K562 (cell line): ENCODE data around the gene WIF1. TPM values are rescaled to one million over a fixed set of nuclear protein-coding genes. Genes with fewer than 3 reads are reported as not detected.

Experiments used
- BRF1 ChIP-seq: IDR thresholded peaks from 3 replicates; pipeline ENCODE4 v1.6.1; 2011; ENCODE audit warnings: borderline replicate concordance, mild to moderate bottlenecking; ENCODE audit not compliant: insufficient read length; ENCODE audit errors: extremely low read depth
- CBX2 ChIP-seq: fragments of 200-600 bp; sonication (generic); IDR thresholded peaks from one replicate; pipeline ENCODE4 v1.6.1; 2012; ENCODE audit warnings: mild to moderate bottlenecking, low read length, inconsistent platforms; ENCODE audit not compliant: insufficient read depth, poor library complexity, severe bottlenecking
- DACH1 ChIP-seq: fragments of 450-650 bp; IDR thresholded peaks from 2 replicates; pipeline ENCODE4 v1.6.1; 2018; ENCODE audit not compliant: partially characterized antibody
- ESRRB ChIP-seq: fragments of 250-450 bp; sonication (Bioruptor Pico); IDR thresholded peaks from 2 replicates; pipeline ENCODE4 v1.5.0; 2020; ENCODE audit warnings: mild to moderate bottlenecking, moderate library complexity, borderline replicate concordance
- GABPA ChIP-seq: fragments of 200-800 bp; sonication (Bioruptor generic); conservative IDR thresholded peaks from 2 replicates; pipeline ENCODE4 v1.6.1; 2016; ENCODE audit warnings: low read depth, missing genetic modification characterization, missing compliant biosample characterization
- HDAC8 ChIP-seq: fragments of 450-650 bp; IDR thresholded peaks from 2 replicates; pipeline ENCODE4 v1.6.1; 2016; ENCODE audit warnings: mild to moderate bottlenecking, missing genetic modification characterization, moderate library complexity, missing compliant biosample characterization
- MAFG ChIP-seq: fragments of 450-650 bp; conservative IDR thresholded peaks from 2 replicates; pipeline ENCODE4 v1.6.1; 2016; ENCODE audit warnings: missing genetic modification characterization, missing compliant biosample characterization
- MCM2 ChIP-seq: fragments of 450-650 bp; IDR thresholded peaks from 2 replicates; pipeline ENCODE4 v1.6.1; 2017; ENCODE audit warnings: low read depth, mild to moderate bottlenecking
- NEUROD1 ChIP-seq: fragments of 150-350 bp; IDR thresholded peaks from 2 replicates; pipeline ENCODE4 v1.6.1; 2014; ENCODE audit warnings: borderline replicate concordance, low read length, low read depth; ENCODE audit not compliant: partially characterized antibody
- NRF1 ChIP-seq, 2 experiments: fragments of 450-650 bp; IDR thresholded peaks in 1 of 2; conservative IDR thresholded peaks in 1 of 2; 2 replicates each; pipeline ENCODE4 v1.6.1; 2014; ENCODE audit warnings: mild to moderate bottlenecking in 2 of 2
- PHF20 ChIP-seq: fragments of 450-650 bp; IDR thresholded peaks from 2 replicates; pipeline ENCODE4 v1.6.1; 2018; ENCODE audit not compliant: partially characterized antibody
- RFX5 ChIP-seq: IDR thresholded peaks from 2 replicates; pipeline ENCODE4 v1.6.1; 2011; ENCODE audit warnings: low read depth, mild to moderate bottlenecking, improper control_type of control experiment, low read length
- SRF ChIP-seq, 2 experiments: fragments of 250-450, 450-650 bp in 1 of 2; sonication (Bioruptor Pico) in 1 of 2; sonication (generic) in 1 of 2; formaldehyde crosslinking; IDR thresholded peaks; 2 replicates each; pipeline versions ENCODE4 v1.5.0 to v1.5.1; 2020 to 2022; ENCODE audit warnings: mild to moderate bottlenecking in 1 of 2, missing genetic modification reagents in 1 of 2
- TCF7 ChIP-seq: sonication (generic); IDR thresholded peaks from 2 replicates; pipeline ENCODE4 v1.6.1; 2016; ENCODE audit warnings: antibody characterized with exemption, borderline replicate concordance
- ZNF165 ChIP-seq: fragments of 250-450 bp; sonication (Bioruptor Pico); IDR thresholded peaks from 2 replicates; pipeline ENCODE4 v1.4.0; 2020; ENCODE audit warnings: borderline replicate concordance
- ZNF347 ChIP-seq: fragments of 450-650 bp; formaldehyde crosslinking; IDR thresholded peaks from 2 replicates; pipeline ENCODE4 v1.4.0; 2020; ENCODE audit warnings: low read depth, mild to moderate bottlenecking, moderate library complexity
- polyA plus RNA-seq, 8 experiments: library from polyadenylated mRNA; depleted of rRNA in 4 of 8; stranded (reverse) in 5 of 8; unstranded in 3 of 8; fragments of >200 nt; fragmentation: Nextera tagmentation in 2 of 8; fragmentation: Illumina TruSeq in 1 of 8; extraction: Ambion mirVana in 2 of 8; extraction: Trizol in 1 of 8; gene quantifications; 2 replicates each; pipeline versions ENCODE4 v1.2.1 to v1.2.3, GENCODE V29; 2011 to 2014; ENCODE audit warnings: inconsistent platforms in 1 of 8, missing spikeins in 1 of 8
- total RNA-seq, 7 experiments: library from RNA; depleted of rRNA in 6 of 7; stranded (reverse); fragments of >200 nt in 6 of 7; fragmentation: Illumina TruSeq in 2 of 7; extraction: Trizol in 2 of 7; gene quantifications; 2 replicates each; pipeline versions ENCODE4 v1.2.1 to v1.2.3, GENCODE V29; 2011 to 2021; ENCODE audit warnings: low replicate concordance in 1 of 7
- TF ChIP-seq, protein P1 (sequence below): fragments of 450-650 bp; IDR thresholded peaks from 2 replicates; pipeline ENCODE4 v1.6.1; 2017; ENCODE audit warnings: antibody characterized with exemption
- TF ChIP-seq, protein P2 (sequence below): sonication (generic); IDR thresholded peaks from 2 replicates; pipeline ENCODE4 v1.6.1; 2016
- TF ChIP-seq, protein P3 (sequence below): fragments of 250-450 bp; sonication (Bioruptor Pico); IDR thresholded peaks from 2 replicates; pipeline ENCODE4 v1.9.0; 2021; ENCODE audit warnings: mild to moderate bottlenecking, inconsistent platforms

Gene WIF1
- total and polyA plus RNA-seq, 9 of the 15 experiments (the other 6 are each of a cell fraction or from before 2014, with no cell fraction given): not detected

DNA sequence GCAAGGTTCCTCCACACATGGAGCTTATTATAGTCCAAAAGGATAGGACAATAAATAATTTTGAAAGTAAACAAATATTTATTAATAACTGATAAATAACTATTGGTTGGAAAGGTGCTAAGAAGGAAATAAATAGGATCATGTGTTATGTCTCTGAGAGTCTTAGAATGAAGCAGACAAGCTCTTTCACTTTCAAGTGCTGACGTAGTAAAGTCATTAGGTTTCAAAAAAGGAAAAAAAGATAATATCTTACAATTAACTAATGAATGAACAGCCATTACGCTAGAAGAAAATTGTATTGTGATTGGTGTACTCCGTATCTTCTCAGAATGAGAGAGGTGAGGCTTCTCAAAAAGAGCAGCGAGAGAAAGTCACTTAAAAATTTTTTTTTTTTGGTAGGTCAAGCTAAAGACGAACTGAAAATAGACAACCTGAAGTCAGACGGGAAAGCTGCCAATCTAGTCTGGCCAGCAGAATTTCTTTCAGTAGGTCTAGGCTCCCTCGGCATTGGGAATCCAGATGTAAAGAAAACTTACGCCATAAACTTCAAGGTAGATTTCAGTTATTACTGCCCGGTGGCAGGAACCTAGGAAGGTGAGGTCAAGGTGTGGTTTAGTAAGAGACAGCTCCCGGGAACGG, 47.7 kb upstream of the WIF1 start (continued):
- no peak for TF ChIP-seq PHF20
- TF ChIP-seq ZNF347: no peak
- TF ChIP-seq TCF7: no peak
- no peak for TF ChIP-seq HDAC8
- TF ChIP-seq NEUROD1: no peak
- no peak for TF ChIP-seq MAFG (tag)
- no peak for TF ChIP-seq SRF (CRISPR knock-in tag; IDR thresholded peaks at IDR 0.05)
- TF ChIP-seq CBX2: no peak
- TF ChIP-seq, protein P1, sequence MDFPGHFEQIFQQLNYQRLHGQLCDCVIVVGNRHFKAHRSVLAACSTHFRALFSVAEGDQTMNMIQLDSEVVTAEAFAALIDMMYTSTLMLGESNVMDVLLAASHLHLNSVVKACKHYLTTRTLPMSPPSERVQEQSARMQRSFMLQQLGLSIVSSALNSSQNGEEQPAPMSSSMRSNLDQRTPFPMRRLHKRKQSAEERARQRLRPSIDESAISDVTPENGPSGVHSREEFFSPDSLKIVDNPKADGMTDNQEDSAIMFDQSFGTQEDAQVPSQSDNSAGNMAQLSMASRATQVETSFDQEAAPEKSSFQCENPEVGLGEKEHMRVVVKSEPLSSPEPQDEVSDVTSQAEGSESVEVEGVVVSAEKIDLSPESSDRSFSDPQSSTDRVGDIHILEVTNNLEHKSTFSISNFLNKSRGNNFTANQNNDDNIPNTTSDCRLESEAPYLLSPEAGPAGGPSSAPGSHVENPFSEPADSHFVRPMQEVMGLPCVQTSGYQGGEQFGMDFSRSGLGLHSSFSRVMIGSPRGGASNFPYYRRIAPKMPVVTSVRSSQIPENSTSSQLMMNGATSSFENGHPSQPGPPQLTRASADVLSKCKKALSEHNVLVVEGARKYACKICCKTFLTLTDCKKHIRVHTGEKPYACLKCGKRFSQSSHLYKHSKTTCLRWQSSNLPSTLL: no peak
- TF ChIP-seq GABPA: no peak
- no peak for TF ChIP-seq BRF1
- TF ChIP-seq NRF1 (conservative IDR thresholded peaks at IDR 0.05 in 1 of 2, IDR thresholded peaks at IDR 0.05 in 1 of 2): no peak
- TF ChIP-seq ESRRB (CRISPR knock-in tag): no peak
- no peak for TF ChIP-seq ZNF165 (CRISPR knock-in tag)
- TF ChIP-seq, protein P2, sequence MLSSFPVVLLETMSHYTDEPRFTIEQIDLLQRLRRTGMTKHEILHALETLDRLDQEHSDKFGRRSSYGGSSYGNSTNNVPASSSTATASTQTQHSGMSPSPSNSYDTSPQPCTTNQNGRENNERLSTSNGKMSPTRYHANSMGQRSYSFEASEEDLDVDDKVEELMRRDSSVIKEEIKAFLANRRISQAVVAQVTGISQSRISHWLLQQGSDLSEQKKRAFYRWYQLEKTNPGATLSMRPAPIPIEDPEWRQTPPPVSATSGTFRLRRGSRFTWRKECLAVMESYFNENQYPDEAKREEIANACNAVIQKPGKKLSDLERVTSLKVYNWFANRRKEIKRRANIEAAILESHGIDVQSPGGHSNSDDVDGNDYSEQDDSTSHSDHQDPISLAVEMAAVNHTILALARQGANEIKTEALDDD: no peak
- TF ChIP-seq, protein P3, sequence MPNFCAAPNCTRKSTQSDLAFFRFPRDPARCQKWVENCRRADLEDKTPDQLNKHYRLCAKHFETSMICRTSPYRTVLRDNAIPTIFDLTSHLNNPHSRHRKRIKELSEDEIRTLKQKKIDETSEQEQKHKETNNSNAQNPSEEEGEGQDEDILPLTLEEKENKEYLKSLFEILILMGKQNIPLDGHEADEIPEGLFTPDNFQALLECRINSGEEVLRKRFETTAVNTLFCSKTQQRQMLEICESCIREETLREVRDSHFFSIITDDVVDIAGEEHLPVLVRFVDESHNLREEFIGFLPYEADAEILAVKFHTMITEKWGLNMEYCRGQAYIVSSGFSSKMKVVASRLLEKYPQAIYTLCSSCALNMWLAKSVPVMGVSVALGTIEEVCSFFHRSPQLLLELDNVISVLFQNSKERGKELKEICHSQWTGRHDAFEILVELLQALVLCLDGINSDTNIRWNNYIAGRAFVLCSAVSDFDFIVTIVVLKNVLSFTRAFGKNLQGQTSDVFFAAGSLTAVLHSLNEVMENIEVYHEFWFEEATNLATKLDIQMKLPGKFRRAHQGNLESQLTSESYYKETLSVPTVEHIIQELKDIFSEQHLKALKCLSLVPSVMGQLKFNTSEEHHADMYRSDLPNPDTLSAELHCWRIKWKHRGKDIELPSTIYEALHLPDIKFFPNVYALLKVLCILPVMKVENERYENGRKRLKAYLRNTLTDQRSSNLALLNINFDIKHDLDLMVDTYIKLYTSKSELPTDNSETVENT (CRISPR knock-in tag): no peak
- no peak for TF ChIP-seq MCM2
- peak; percentile 68 for TF ChIP-seq DACH1
- TF ChIP-seq RFX5: no peak
